ENCODE data around the gene SUPT3H.
"Not testable (repeated sequence)": the region's sequence is repeated elsewhere in the genome, so short reads cannot be mapped to it uniquely, and the experiment has no call there.

Gene SUPT3H

DNA sequence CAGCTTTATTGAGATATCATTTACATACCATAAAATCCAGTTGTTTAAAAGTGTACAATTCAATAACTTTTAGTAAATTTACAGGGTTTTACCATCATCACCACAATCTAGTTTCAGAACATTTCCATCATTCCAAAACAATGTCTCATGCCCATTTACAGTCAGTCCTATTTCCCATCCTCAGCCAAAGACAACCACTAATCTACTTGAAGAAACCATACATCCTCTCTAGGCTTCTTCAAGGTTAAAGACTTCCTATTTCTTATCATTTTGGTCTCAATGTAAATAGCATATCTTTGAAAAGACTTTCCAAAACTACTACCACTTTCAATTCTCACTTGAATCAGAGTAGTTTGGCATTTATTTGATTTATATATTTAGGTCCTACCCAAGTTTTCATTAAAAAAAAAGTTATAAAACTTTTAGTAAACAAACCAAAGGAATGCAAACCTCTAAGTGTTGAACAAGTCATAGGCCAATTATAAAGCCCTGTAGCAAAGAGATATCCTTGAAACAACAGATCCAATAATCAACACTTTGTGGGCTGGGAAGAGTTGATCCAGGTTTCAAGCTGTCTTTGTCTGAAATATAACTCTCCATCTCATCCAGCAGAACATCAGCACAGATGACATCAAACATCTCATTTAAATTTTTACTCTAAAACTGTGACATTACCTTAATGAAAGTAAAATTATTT lies 260.9 kb downstream of the SUPT3H start:
- DNase-seq (ENCODE audit: low read depth), result peak; percentile 76

- DNase-seq (ENCODE audit: low read depth), result peak; percentile 28
These were observed 262.0 kb downstream of the SUPT3H start for GRCh38 chr6:45115696-45116095.

GRCh38 chr6:45112711-45113110 lies 265.0 kb downstream of the SUPT3H start:
- no peak for DNase-seq (ENCODE audit: low read depth)

DNA sequence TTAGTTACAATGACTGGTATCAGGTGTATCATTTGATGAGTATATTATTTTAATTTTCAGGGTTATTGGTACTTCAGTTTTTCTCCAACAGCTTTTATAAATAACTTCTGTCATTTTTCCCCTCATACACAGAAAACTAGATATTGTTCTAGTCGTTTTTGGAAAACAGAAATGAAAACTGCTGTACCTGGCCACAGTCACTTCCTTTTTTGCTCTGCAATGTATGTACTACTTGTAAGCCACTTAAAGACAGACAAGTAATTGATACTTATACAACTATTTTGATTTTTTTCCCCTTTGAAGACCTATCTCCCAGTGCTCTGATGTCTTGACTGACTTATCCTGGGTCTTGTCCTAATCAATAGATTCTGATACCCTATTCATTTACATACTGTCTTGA lies 268.2 kb downstream of the SUPT3H start:
- no peak for DNase-seq (ENCODE audit: low read depth)

DNA sequence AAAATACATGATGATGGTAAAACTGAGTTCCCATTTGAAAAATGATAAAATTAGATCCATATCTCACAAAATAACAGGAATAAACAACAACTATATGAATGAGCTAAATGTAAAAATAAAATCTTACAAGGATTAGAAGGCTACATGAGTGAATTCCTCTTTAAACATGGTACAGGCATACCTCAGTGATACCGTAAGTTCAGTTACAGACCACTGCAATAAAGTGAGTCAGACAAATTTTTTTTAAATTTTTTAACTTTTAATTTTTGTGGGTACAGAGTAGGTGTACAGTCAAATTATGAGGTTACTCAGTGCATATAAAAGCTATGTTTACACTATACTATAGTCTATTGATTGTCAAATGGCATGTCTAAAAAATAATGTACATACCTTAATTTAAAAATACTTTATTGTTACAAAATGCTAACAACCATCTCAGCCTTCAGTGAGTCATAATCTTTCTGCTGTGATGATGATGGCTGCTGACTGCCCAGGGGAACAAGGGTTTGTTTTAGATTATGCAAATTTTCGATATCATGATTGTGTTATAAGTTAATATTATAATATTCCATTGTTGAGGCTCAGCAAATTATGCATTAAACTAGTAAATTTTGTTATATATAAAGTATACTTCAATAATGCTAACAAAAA lies 272.4 kb downstream of the SUPT3H start:
- DNase-seq (ENCODE audit: low read depth), result no peak

- DNase-seq (ENCODE audit: low read depth), result no peak
These were observed 273.3 kb downstream of the SUPT3H start for GRCh38 chr6:45104429-45104828.

DNA sequence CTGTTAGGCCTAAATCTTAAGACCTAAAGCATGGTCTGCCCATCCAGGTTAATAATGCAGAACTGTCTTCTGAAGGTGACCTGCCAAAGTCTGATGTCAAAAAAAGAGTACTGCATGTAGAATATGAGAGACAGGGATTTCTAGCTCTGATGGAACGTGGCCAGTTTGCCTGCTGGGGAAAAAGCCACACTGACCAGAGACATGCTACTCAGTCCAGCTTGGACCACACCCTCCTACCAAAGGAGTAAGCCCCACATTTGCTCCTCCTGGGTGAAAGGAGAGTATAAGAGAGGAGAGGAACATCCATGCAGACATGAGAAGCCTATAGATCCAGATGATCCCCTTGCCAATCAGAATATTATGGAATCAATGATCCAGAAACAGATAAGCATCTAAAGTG lies 279.5 kb downstream of the SUPT3H start:
- DNase-seq (ENCODE audit: low read depth), result no peak

DNA sequence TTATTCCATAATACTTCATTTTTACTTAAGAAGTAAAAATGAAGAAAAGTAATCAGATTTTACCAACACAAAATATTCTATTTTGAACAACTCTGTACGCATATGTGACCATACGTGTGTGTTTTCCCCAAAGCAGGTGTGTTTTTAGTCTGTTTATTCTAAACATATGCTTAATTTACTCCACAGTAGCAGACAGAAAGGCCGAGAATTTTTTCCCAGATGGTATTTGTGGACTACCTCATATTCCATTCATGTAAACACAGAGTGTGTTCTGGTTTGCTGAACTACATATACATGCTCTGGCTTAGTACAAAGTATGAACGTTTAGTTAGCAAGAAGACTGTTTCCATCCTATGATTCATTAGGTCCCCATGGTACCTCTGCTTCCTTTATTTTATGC lies 282.9 kb downstream of the SUPT3H start:
- no peak for DNase-seq (ENCODE audit: low read depth)

DNA sequence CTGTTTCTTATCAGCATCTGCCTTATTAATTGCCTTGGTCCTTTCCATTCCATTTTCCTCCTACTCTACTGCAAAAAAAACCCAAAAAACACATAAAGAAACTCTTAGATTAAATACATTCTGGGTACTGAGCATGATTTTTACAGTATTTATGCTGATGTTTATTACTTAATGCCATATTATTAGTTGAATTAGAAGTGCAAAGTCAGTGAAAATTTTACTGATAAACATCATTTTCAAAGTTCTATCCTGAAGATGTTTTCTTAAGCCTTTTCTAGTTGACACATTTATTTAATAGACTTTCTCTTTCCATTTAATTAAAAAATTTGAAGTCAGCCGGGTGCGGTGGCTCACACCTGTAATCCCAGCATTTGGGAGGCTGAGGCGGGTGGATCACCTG lies 285.6 kb downstream of the SUPT3H start:
- no peak for DNase-seq (ENCODE audit: low read depth)

DNA sequence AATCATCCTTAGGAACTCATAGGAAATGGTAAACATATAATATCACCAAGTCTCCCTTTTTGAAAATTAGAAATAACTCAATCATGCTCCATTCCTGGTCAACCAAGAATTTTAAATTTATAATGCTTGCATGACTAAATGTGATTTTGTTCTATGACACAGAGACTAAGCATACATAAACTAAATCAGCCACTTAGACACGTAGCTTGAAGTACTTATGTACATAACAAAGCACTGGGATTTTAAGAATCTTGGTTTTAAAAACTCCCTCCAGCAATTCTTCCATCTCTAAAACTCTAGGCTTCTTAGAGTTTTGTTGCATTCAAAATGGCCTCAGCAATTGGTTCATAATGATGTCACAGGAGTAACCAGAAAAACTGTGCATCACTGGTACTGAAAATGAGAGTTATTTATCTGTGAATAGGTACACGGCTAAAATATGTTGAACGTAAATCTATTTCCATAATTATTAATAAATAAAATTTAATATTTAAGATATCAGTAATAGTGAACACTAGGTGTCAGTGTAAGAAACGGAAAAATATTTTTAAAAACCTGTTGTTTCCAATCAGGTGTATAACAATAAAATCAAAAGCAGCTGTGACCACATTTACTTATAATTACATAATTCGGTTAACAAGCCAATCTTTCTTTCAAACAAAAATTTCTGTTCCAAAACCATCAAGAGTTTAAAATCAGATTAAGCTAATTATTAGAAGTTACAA lies 291.2 kb downstream of the SUPT3H start:
- DNase-seq (ENCODE audit: low read depth), result no peak

DNA sequence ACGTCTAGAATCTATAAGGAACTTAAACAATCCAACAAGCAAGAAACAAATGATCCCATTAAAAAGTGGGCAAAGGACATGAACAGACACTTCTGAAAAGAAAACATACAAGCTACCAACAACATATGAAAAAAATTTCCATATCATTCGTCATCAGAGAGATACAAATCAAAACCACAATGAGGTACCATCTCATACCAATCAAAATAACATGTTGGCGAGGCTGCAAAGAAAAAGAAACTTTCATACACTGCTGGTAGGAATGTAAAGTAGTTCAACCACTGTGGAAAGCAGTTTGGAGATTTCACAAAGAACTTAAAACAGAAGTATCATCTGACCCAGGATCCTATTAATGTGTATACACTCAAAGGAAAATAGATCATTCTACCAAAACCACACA lies 293.5 kb downstream of the SUPT3H start:
- no peak for DNase-seq (ENCODE audit: low read depth)

DNA sequence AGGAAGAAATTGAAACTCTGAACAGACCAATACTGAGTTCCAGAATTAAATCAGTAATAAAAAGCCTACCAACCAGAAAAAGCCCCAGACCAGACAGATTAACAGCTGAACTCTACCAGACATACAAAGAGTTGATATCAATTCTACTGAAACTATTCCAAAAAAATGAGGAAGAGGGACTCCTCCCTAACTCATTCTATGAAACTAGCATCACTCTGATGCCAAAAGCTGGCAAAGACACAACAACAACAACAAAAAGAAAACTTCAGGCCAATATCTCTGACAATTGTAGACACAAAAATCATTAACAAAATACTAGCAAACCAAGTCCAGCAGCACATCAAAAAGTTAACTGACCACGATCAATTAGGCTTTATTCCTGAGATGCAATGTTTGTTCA lies 295.6 kb downstream of the SUPT3H start:
- no peak for DNase-seq (ENCODE audit: low read depth)

DNA sequence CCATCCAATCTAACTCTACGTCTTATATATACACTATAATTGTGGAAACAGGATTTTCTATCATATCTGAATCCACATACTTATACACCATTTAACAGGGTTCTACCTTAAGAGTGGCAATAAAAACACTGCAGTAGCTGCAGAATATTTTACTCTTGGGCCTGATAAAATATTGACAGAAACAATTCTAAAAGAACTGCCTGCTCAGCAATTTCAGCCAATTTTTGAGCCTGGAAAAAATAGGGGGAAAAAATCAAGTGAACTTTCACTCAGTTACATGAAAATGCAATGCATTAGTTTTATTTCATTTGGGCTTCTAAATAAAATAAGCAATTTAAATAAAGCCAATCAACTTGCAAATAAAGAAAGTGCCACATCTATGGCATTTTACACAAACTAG lies 296.1 kb downstream of the SUPT3H start:
- no peak for DNase-seq (ENCODE audit: low read depth)

DNA sequence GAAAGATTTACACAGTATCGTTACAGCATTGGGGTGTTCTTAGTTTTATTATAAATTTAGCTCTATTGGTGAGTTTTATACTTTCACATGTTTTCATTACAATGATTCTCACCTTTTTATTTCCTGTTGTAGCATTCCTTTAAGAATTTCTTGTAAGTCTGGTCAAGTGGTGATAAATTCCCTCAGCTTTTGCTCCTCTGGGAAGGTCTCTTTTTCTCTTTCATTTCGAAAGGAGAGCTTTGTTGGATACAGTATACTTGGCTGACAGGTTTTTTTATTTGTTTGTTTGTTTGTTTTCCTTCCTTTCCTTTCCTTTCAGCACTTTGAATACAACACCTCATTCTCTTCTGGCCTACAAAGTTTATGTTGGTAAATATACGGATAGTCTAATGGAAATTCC lies 299.3 kb downstream of the SUPT3H start:
- no peak for DNase-seq (ENCODE audit: low read depth)

DNA sequence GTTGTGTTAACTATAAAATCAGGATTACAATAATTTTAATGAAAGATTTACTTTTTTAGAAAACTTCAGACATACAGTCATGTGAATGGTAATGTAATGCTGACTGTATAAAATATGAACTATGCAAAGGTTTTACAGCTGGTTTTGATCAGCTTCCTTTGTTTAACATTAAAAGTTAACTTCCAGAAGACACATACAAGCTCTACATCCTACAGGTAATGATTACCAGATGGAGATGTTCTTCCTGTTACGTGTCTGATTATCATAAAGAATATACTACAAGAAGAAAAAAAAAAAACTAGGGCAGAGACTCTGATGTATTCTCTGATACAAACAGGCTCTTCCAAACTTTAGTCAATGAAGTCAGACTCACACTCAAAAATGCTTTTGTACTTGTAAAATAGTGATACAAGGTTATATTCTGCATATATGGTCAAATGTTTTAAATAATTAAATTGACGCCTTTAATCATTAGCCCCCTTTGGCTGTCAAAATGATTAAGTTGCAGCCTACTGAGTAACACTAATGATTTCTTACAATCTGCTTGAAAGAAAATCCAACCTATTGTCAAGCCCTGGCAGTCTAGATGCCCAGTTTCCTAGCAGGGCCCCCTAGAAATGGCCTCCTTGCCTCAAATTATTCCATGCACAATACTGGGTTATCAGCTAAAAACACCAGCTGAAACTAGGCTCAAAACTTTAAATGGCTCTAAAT lies 301.4 kb downstream of the SUPT3H start:
- no peak for DNase-seq (ENCODE audit: low read depth)

- peak; percentile 97 for DNase-seq (ENCODE audit: low read depth)
These were observed 302.5 kb downstream of the SUPT3H start for GRCh38 chr6:45075246-45075645.

DNA sequence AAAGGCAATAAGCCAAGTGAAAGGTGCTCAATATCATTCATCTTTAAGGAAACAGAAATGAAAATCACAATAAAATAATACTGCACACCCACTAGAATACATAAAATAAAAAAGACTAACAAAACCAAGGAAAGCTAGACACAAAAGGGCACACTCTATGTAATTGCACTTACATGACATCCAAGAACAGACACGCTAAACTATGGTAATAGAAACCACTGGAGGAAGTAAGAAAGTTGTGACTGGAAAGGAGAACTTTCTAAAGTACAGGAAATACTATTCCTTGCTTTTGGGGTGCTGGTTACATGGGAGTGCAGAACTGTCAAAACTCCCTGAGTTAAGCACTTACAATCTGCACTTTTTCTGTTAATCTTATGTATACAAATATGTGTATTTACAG lies 303.3 kb downstream of the SUPT3H start:
- no peak for DNase-seq (ENCODE audit: low read depth)

GRCh38 chr6:45073771-45074170 lies 304.0 kb downstream of the SUPT3H start:
- no peak for DNase-seq (ENCODE audit: low read depth)

DNA sequence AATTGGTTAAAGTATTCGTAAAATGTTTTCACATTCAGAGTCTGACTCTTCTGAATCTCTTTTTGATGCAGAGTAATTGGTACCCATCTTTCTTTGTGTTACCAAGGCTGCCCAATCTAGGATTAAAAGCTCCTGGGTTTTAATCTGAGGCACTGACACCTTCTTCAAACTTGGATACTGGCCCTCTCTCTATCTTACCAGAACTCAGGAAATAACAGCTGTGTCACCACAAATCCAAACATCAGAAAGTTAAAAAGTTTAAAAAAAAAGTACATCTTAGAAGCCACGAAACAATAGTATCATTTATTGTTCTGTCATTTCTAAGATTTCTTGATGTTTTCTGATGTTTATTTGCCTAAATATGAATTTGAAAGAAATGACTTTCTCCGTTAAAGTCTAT lies 305.1 kb downstream of the SUPT3H start:
- DNase-seq (ENCODE audit: low read depth), result no peak

GRCh38 chr6:45072016-45072415 lies 305.7 kb downstream of the SUPT3H start:
- DNase-seq (ENCODE audit: low read depth), result no peak

DNA sequence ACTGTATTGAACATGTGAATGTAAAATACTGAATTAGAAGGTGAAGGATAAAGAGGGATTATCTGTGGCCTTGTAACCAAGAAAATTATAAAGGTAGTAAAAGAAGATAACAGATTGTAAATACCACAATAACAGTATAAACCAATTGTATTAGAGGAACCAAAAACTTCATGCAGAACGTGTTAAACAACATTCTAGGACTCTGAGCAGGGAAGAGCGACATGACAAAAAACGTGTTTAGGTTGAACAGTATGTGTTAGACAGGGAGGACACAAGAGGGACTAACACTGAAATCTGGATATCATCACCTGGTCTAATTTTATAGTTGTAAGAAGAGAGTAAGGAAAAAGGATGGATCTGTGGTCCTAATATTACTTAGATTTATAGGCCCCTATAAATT lies 308.6 kb downstream of the SUPT3H start:
- no peak for DNase-seq (ENCODE audit: low read depth)

DNA sequence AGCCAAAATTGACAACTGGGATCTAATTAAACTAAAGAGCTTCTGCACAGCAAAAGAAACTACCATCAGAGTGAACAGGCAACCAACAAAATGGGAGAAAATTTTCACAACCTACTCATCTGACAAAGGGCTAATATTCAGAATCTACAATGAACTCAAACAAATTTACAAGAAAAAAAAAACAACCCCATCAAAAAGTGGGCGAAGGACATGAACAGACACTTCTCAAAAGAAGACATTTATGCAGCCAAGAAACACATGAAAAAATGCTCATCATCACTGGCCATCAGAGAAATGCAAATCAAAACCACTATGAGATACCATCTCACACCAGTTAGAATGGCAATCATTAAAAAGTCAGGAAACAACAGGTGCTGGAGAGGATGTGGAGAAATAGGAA lies 310.3 kb downstream of the SUPT3H start:
- DNase-seq (ENCODE audit: low read depth), result not testable (repeated sequence)

- not testable (repeated sequence) for DNase-seq (ENCODE audit: low read depth)
These were observed 315.1 kb downstream of the SUPT3H start for GRCh38 chr6:45062659-45063058.

Data from GM04503 (cell line).